ENCODE data around the gene FKBP3.

The FKBP3 gene

DNA sequence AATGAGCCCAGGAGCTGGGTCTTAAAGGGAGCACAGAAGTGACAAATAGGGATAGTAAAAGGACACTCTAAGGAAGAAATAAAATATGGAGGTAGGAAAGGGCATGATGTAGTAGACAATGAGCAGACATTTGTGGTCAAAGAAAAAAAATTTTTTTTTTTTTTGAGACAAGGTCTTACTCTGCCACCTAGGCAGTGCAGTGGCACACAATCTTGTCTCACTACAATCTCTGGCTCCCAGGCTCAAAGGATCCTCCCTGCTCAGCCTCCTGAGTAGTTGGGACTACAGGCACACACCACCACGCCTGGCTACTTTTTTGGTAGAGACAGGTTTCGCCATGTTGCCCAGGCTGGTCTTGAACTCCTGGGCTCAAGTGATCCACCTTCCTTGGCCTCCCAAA is 8.5 kb downstream of the FKBP3 start:
- TF ChIP-seq TEAD4 (IDR thresholded peaks at IDR 0.05) (no peak), CEBPB (IDR thresholded peaks at IDR 0.05) (no peak), EP300 (IDR thresholded peaks at IDR 0.05; ENCODE audit: borderline replicate concordance) (no peak), TAF1 (IDR thresholded peaks at IDR 0.05; ENCODE audit: low read depth) (no peak), EGR1 (IDR thresholded peaks at IDR 0.05) (no peak), FOXM1 (IDR thresholded peaks at IDR 0.05; ENCODE audit: borderline replicate concordance, low read depth) (no peak), RAD21 (IDR thresholded peaks at IDR 0.05; ENCODE audit: low read depth) (no peak)
- TF ChIP-seq, protein P1, sequence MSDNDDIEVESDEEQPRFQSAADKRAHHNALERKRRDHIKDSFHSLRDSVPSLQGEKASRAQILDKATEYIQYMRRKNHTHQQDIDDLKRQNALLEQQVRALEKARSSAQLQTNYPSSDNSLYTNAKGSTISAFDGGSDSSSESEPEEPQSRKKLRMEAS (IDR thresholded peaks at IDR 0.05) = no peak
- TF ChIP-seq, protein P2, sequence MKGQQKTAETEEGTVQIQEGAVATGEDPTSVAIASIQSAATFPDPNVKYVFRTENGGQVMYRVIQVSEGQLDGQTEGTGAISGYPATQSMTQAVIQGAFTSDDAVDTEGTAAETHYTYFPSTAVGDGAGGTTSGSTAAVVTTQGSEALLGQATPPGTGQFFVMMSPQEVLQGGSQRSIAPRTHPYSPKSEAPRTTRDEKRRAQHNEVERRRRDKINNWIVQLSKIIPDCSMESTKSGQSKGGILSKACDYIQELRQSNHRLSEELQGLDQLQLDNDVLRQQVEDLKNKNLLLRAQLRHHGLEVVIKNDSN (IDR thresholded peaks at IDR 0.05) = no peak
- TF ChIP-seq, protein P3, sequence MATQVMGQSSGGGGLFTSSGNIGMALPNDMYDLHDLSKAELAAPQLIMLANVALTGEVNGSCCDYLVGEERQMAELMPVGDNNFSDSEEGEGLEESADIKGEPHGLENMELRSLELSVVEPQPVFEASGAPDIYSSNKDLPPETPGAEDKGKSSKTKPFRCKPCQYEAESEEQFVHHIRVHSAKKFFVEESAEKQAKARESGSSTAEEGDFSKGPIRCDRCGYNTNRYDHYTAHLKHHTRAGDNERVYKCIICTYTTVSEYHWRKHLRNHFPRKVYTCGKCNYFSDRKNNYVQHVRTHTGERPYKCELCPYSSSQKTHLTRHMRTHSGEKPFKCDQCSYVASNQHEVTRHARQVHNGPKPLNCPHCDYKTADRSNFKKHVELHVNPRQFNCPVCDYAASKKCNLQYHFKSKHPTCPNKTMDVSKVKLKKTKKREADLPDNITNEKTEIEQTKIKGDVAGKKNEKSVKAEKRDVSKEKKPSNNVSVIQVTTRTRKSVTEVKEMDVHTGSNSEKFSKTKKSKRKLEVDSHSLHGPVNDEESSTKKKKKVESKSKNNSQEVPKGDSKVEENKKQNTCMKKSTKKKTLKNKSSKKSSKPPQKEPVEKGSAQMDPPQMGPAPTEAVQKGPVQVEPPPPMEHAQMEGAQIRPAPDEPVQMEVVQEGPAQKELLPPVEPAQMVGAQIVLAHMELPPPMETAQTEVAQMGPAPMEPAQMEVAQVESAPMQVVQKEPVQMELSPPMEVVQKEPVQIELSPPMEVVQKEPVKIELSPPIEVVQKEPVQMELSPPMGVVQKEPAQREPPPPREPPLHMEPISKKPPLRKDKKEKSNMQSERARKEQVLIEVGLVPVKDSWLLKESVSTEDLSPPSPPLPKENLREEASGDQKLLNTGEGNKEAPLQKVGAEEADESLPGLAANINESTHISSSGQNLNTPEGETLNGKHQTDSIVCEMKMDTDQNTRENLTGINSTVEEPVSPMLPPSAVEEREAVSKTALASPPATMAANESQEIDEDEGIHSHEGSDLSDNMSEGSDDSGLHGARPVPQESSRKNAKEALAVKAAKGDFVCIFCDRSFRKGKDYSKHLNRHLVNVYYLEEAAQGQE (IDR thresholded peaks at IDR 0.05; ENCODE audit: low read depth) = no peak

DNA sequence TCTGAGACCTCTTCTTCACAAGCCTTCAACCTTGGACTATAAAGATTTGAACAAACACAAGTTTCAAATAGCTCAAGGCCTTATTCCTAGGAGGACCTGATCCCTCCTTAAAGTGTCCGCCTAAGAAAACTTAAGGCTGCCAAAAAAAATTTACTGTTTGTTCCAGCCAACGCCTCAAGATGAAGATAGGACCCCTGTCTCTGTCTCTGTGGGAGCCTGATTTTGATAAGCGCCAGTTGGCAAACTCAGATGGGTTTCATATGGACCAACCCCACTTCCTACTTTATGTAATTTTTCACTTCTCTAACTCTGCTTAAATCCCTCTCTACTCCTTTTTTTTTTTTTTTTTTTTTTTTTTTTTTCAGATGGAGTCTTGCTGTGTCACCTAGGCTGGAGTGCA is 11.0 kb downstream of the FKBP3 start:
- TF ChIP-seq, protein P3 (IDR thresholded peaks at IDR 0.05; ENCODE audit: low read depth) = no peak
- no peak for TF ChIP-seq RAD21 (IDR thresholded peaks at IDR 0.05; ENCODE audit: low read depth)
- TF ChIP-seq EP300 (IDR thresholded peaks at IDR 0.05; ENCODE audit: borderline replicate concordance) = no peak
- TF ChIP-seq TEAD4 (IDR thresholded peaks at IDR 0.05) = no peak
- no peak for TF ChIP-seq ZBTB7A (IDR thresholded peaks at IDR 0.05; ENCODE audit: low read depth)
- no peak for TF ChIP-seq FOXM1 (IDR thresholded peaks at IDR 0.05; ENCODE audit: borderline replicate concordance, low read depth)
- TF ChIP-seq, protein P2 (IDR thresholded peaks at IDR 0.05) = no peak
- TF ChIP-seq, protein P1 (IDR thresholded peaks at IDR 0.05) = no peak
- TF ChIP-seq EGR1 (IDR thresholded peaks at IDR 0.05) = no peak
- no peak for TF ChIP-seq CREB1 (IDR thresholded peaks at IDR 0.05; ENCODE audit: low read depth)
- no peak for TF ChIP-seq CEBPB (IDR thresholded peaks at IDR 0.05)
- no peak for TF ChIP-seq NFIC (IDR thresholded peaks at IDR 0.05)
- TF ChIP-seq TAF1 (IDR thresholded peaks at IDR 0.05; ENCODE audit: low read depth) = no peak
- no peak for TF ChIP-seq YY1 (IDR thresholded peaks at IDR 0.05; ENCODE audit: low read depth)
- TF ChIP-seq TCF12 (IDR thresholded peaks at IDR 0.05; ENCODE audit: low read depth) = no peak

DNA sequence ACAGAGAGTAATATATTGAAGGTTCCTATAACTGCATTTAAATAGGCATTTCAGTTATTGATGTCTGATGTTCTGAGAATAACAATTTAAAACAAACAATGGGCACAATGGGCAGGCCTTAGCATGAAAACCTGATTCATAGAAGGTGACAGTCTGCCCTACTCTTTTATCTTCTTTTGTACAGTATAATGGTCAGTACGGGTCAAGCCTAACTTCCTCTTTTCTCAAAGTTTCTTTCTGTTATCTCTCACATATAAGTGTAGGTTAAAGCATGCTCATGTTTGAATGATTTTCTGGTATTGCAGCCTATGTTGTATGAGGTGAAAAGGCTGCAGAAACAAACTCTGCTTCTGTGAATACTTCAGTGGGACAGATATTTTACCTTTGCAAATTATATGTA is 14.2 kb downstream of the FKBP3 start:
- no peak for TF ChIP-seq TAF1 (IDR thresholded peaks at IDR 0.05; ENCODE audit: low read depth)
- TF ChIP-seq TEAD4 (IDR thresholded peaks at IDR 0.05) = no peak
- no peak for TF ChIP-seq RAD21 (IDR thresholded peaks at IDR 0.05; ENCODE audit: low read depth)
- no peak for TF ChIP-seq EP300 (IDR thresholded peaks at IDR 0.05; ENCODE audit: borderline replicate concordance)
- TF ChIP-seq, protein P2 (IDR thresholded peaks at IDR 0.05) = no peak
- no peak for TF ChIP-seq EGR1 (IDR thresholded peaks at IDR 0.05)
- TF ChIP-seq TCF12 (IDR thresholded peaks at IDR 0.05; ENCODE audit: low read depth) = no peak
- TF ChIP-seq YY1 (IDR thresholded peaks at IDR 0.05; ENCODE audit: low read depth) = no peak
- TF ChIP-seq, protein P1 (IDR thresholded peaks at IDR 0.05) = no peak
- TF ChIP-seq FOXM1 (IDR thresholded peaks at IDR 0.05; ENCODE audit: borderline replicate concordance, low read depth) = no peak

DNA sequence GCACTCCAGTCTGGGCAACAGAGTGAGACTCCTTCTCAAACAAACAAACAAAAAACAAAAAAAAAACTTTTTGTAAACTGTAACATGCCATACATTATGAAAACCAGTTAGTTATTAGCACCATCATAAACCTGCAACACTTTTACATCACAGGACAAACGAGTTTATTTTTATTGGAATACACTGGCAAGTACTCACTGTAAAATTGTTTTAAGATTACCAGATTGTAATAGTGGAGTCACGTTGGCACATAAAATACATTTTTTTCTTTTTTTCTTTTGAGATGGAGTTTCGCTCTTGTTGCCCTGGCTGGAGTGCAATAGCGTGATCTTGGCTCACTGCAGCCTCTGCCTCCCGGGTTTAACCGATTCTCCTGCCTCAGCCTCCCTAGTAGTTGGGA is 15.7 kb downstream of the FKBP3 start:
- TF ChIP-seq CEBPB (IDR thresholded peaks at IDR 0.05) (no peak), CREB1 (IDR thresholded peaks at IDR 0.05; ENCODE audit: low read depth) (no peak), YY1 (IDR thresholded peaks at IDR 0.05; ENCODE audit: low read depth) (no peak), TCF12 (IDR thresholded peaks at IDR 0.05; ENCODE audit: low read depth) (no peak), RAD21 (IDR thresholded peaks at IDR 0.05; ENCODE audit: low read depth) (no peak), ZBTB7A (IDR thresholded peaks at IDR 0.05; ENCODE audit: low read depth) (no peak), TAF1 (IDR thresholded peaks at IDR 0.05; ENCODE audit: low read depth) (no peak), FOXM1 (IDR thresholded peaks at IDR 0.05; ENCODE audit: borderline replicate concordance, low read depth) (no peak), EGR1 (IDR thresholded peaks at IDR 0.05) (no peak), TEAD4 (IDR thresholded peaks at IDR 0.05) (no peak), EP300 (IDR thresholded peaks at IDR 0.05; ENCODE audit: borderline replicate concordance) (no peak), NFIC (IDR thresholded peaks at IDR 0.05) (no peak)
- TF ChIP-seq, protein P1 (IDR thresholded peaks at IDR 0.05) = no peak
- TF ChIP-seq, protein P2 (IDR thresholded peaks at IDR 0.05) = no peak
- TF ChIP-seq, protein P3 (IDR thresholded peaks at IDR 0.05; ENCODE audit: low read depth) = no peak

Data from Ishikawa (cell line).